H1 (cell line): ENCODE results near the gene NEURL1.

ENCODE experiments used
- CHD2 ChIP-seq: IDR thresholded peaks from 2 replicates; pipeline ENCODE4 v1.6.1; 2012; ENCODE audit warnings: low read length, improper control_type of control experiment
- POLR2A ChIP-seq, 2 experiments: IDR thresholded peaks; 1 replicate in 1 of 2; 2 replicates in 1 of 2; pipeline ENCODE4 v1.6.1; 2011; ENCODE audit warnings: low read depth in 2 of 2, low read length in 2 of 2, mild to moderate bottlenecking in 2 of 2; ENCODE audit errors: control extremely low read depth in 1 of 2
- POLR2AphosphoS5 ChIP-seq: IDR thresholded peaks from 2 replicates; pipeline ENCODE4 v1.6.1; 2011; ENCODE audit warnings: low read depth, low read length
- SUZ12 ChIP-seq: fragments of 200-600 bp; sonication (generic); IDR thresholded peaks from 2 replicates; pipeline ENCODE4 v1.6.1; 2012; ENCODE audit warnings: mild to moderate bottlenecking, inconsistent platforms, low read length, moderate library complexity, mixed read lengths
- TF ChIP-seq, protein P1 (sequence below): IDR thresholded peaks from 2 replicates; pipeline ENCODE4 v1.6.1; 2012; ENCODE audit warnings: inconsistent platforms

DNA sequence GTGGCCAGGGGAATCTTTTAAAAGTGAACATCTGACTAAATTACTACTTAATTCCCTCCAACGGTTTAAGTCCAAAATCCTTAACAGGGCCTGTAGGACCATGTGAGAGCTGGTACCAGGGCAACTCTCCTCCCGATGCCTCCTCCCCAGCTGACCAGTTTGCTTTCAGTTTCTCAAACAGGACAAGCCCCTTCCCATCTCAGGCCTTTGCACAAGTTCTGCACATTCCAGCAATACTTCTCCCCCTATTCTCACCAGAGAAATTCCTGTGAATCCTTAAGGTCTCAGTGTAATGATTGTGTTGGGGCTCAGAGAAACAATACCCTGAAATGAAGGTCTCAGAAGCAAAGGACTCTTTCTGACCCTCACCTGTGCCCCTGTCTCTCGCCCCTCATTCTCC lies 26.8 kb upstream of the NEURL1 start:
- TF ChIP-seq SUZ12 (no peak), POLR2A (IDR thresholded peaks at IDR 0.05; ENCODE audit: control extremely low read depth in 1 of 2, low read depth in 2 of 2, low read length in 2 of 2) (no peak), CHD2 (no peak), POLR2AphosphoS5 (no peak)
- TF ChIP-seq, protein P1, sequence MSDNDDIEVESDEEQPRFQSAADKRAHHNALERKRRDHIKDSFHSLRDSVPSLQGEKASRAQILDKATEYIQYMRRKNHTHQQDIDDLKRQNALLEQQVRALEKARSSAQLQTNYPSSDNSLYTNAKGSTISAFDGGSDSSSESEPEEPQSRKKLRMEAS = no peak
